GM12878 (cell line): Measurements from ENCODE around the gene ATXN1. TPM values are rescaled to one million over a fixed set of nuclear protein-coding genes. Genes with fewer than 3 reads are reported as not detected.

Experiments
- ASH2L ChIP-seq: fragments of 300-600, 200-600 bp; sonication (generic); IDR thresholded peaks from 2 replicates; pipeline ENCODE4 v1.6.1; 2017; ENCODE audit warnings: low read depth, mild to moderate bottlenecking, borderline replicate concordance
- EP300 ChIP-seq, 2 experiments: fragments of 150-350 bp in 1 of 2; IDR thresholded peaks; 2 replicates each; pipeline ENCODE4 v1.6.1; 2011 to 2012; ENCODE audit warnings: low read depth in 2 of 2, low read length in 2 of 2, borderline replicate concordance in 1 of 2, improper control_type of control experiment in 1 of 2, inconsistent platforms in 1 of 2; ENCODE audit not compliant: control insufficient read depth in 1 of 2
- FOS ChIP-seq: IDR thresholded peaks from 3 replicates; pipeline ENCODE4 v1.6.1; 2011; ENCODE audit warnings: borderline replicate concordance; ENCODE audit not compliant: insufficient read length; ENCODE audit errors: extremely low read depth
- HDGF ChIP-seq: fragments of 450-650 bp; IDR thresholded peaks from 2 replicates; pipeline ENCODE4 v1.6.1; 2016; ENCODE audit warnings: antibody characterized with exemption
- HSF1 ChIP-seq: fragments of 150-350 bp; IDR thresholded peaks from 2 replicates; pipeline ENCODE4 v1.6.1; 2014; ENCODE audit warnings: mild to moderate bottlenecking, low read depth, low read length
- IKZF2 ChIP-seq, 2 experiments: fragments of 450-650 bp; IDR thresholded peaks; 2 replicates each; pipeline ENCODE4 v1.6.1; 2017; ENCODE audit warnings: mild to moderate bottlenecking in 2 of 2, moderate library complexity in 2 of 2
- IRF5 ChIP-seq: fragments of 450-650 bp; IDR thresholded peaks from 2 replicates; pipeline ENCODE4 v1.6.1; 2017; ENCODE audit warnings: borderline replicate concordance
- LARP7 ChIP-seq: fragments of 450-650 bp; IDR thresholded peaks from 2 replicates; pipeline ENCODE4 v1.6.1; 2017; ENCODE audit warnings: mild to moderate bottlenecking
- MEF2A ChIP-seq: IDR thresholded peaks from 2 replicates; pipeline ENCODE4 v1.6.1; 2011; ENCODE audit warnings: low read depth, mild to moderate bottlenecking, low read length, moderate library complexity; ENCODE audit not compliant: insufficient read depth
- MEF2B ChIP-seq: fragments of 450-650 bp; IDR thresholded peaks from 2 replicates; pipeline ENCODE4 v1.6.1; 2018; ENCODE audit warnings: mild to moderate bottlenecking, moderate library complexity; ENCODE audit not compliant: partially characterized antibody, poor library complexity, severe bottlenecking
- NFXL1 ChIP-seq: fragments of 450-650 bp; IDR thresholded peaks from 2 replicates; pipeline ENCODE4 v1.6.1; 2017; ENCODE audit warnings: antibody characterized with exemption, mild to moderate bottlenecking, borderline replicate concordance
- PAX5 ChIP-seq: IDR thresholded peaks from 2 replicates; pipeline ENCODE4 v1.6.1; 2011; ENCODE audit warnings: low read depth, low read length, borderline replicate concordance
- PKNOX1 ChIP-seq: fragments of 450-650 bp; IDR thresholded peaks from 2 replicates; pipeline ENCODE4 v1.6.1; 2016; ENCODE audit warnings: mild to moderate bottlenecking
- RFX5 ChIP-seq: IDR thresholded peaks from 2 replicates; pipeline ENCODE4 v1.6.1; 2011; ENCODE audit warnings: low read depth, low read length, improper control_type of control experiment
- RUNX3 ChIP-seq: IDR thresholded peaks from 2 replicates; pipeline ENCODE4 v1.6.1; 2012; ENCODE audit warnings: low read length, inconsistent platforms
- SIN3A ChIP-seq: IDR thresholded peaks from 2 replicates; pipeline ENCODE4 v1.6.1; 2012; ENCODE audit warnings: low read depth, low read length, improper control_type of control experiment
- SMAD1 ChIP-seq: fragments of 450-650 bp; IDR thresholded peaks from 2 replicates; pipeline ENCODE4 v1.6.1; 2018; ENCODE audit warnings: mild to moderate bottlenecking, low read depth; ENCODE audit not compliant: partially characterized antibody
- SMC3 ChIP-seq: IDR thresholded peaks from 2 replicates; pipeline ENCODE4 v1.6.1; 2011; ENCODE audit warnings: low read length, improper control_type of control experiment, borderline replicate concordance
- STAT3 ChIP-seq: IDR thresholded peaks from 2 replicates; pipeline ENCODE4 v1.6.1; 2011; ENCODE audit warnings: low read depth, low read length, improper control_type of control experiment
- SUZ12 ChIP-seq: fragments of 200-600 bp; sonication (generic); IDR thresholded peaks from one replicate; pipeline ENCODE4 v1.6.1; 2018; ENCODE audit warnings: antibody characterized with exemption, mild to moderate bottlenecking; ENCODE audit not compliant: unreplicated experiment
- TCF12 ChIP-seq: IDR thresholded peaks from 2 replicates; pipeline ENCODE4 v1.6.1; 2011; ENCODE audit warnings: low read depth, mild to moderate bottlenecking, low read length
- USF1 ChIP-seq: IDR thresholded peaks from 2 replicates; pipeline ENCODE4 v1.6.1; 2011; ENCODE audit warnings: borderline replicate concordance, low read depth, mild to moderate bottlenecking, moderate library complexity, mixed read lengths, low read length; ENCODE audit not compliant: insufficient read depth; ENCODE audit errors: extremely low read length
- WRNIP1 ChIP-seq: IDR thresholded peaks from 2 replicates; pipeline ENCODE4 v1.6.1; 2011; ENCODE audit warnings: low read depth, low read length, improper control_type of control experiment, borderline replicate concordance
- ZNF207 ChIP-seq: fragments of 450-650 bp; IDR thresholded peaks from 2 replicates; pipeline ENCODE4 v1.6.1; 2014; ENCODE audit warnings: antibody characterized with exemption, mild to moderate bottlenecking, borderline replicate concordance
- polyA plus RNA-seq, 11 experiments: library from polyadenylated mRNA; depleted of rRNA in 4 of 11; unstranded in 6 of 11; stranded (reverse) in 5 of 11; fragments of >200 nt; fragmentation: Nextera tagmentation in 4 of 11; fragmentation: Illumina TruSeq in 1 of 11; extraction: Ambion mirVana in 4 of 11; extraction: Trizol in 1 of 11; gene quantifications; 1 replicate in 1 of 11; 2 replicates in 10 of 11; pipeline versions ENCODE4 v1.2.1 to v1.2.3, GENCODE V29; 2011 to 2016; ENCODE audit warnings: inconsistent platforms in 2 of 11, missing spikeins in 2 of 11, low read depth in 1 of 11
- total RNA-seq, 4 experiments: library from RNA; depleted of rRNA in 3 of 4; stranded (reverse); fragments of >200 nt in 3 of 4; fragmentation: Illumina TruSeq in 1 of 4; extraction: Trizol in 1 of 4; gene quantifications; 2 replicates each; pipeline versions ENCODE4 v1.2.1 to v1.2.3, GENCODE V29; 2013 to 2021

Gene ATXN1
- total and polyA plus RNA-seq, 10 of the 15 experiments (the other 5 are each of a cell fraction or from before 2014, with no cell fraction given): 12.2 to 51.2 (median 20.5) TPM

GRCh38 chr6:16690608-16691142 is 70.6 kb downstream of the ATXN1 start (continued):
- no peak for TF ChIP-seq IRF5
- no peak for TF ChIP-seq ZNF207
- TF ChIP-seq WRNIP1: no peak
- peak; percentile 48; the same call in 1 of the 2 replicates for TF ChIP-seq MEF2A
- TF ChIP-seq SIN3A: no peak
- no peak for TF ChIP-seq SMC3
- no peak for TF ChIP-seq MEF2B
- TF ChIP-seq NFXL1: no peak
- TF ChIP-seq IKZF2 (IDR thresholded peaks at IDR 0.05): peak; percentile 54 to 79
- 0 out of 2 replicates have a peak, but pooled peaks have one; percentile 18 for TF ChIP-seq TCF12
- no peak for TF ChIP-seq LARP7
- no peak for TF ChIP-seq RFX5
- TF ChIP-seq HSF1: no peak
- TF ChIP-seq STAT3: no peak
- TF ChIP-seq PAX5: peak; percentile 97
- no peak for TF ChIP-seq FOS
- no peak for TF ChIP-seq SMAD1
- TF ChIP-seq EP300 (IDR thresholded peaks at IDR 0.05; ENCODE audit: borderline replicate concordance in 1 of 2, control insufficient read depth in 1 of 2, low read depth in 2 of 2, low read length in 2 of 2): peak; percentile 73 to 82
- no peak for TF ChIP-seq USF1
- TF ChIP-seq RUNX3: peak; percentile 93
- no peak for TF ChIP-seq ASH2L
- peak; percentile 75 for TF ChIP-seq PKNOX1
- no peak for TF ChIP-seq SUZ12
- TF ChIP-seq HDGF: no peak
